ENCODE data around the gene ELF2. TPM values are rescaled to one million over a fixed set of nuclear protein-coding genes. Genes with fewer than 3 reads are reported as not detected.

Gene ELF2
- total RNA-seq, 1 donor = 52.2 TPM

DNA sequence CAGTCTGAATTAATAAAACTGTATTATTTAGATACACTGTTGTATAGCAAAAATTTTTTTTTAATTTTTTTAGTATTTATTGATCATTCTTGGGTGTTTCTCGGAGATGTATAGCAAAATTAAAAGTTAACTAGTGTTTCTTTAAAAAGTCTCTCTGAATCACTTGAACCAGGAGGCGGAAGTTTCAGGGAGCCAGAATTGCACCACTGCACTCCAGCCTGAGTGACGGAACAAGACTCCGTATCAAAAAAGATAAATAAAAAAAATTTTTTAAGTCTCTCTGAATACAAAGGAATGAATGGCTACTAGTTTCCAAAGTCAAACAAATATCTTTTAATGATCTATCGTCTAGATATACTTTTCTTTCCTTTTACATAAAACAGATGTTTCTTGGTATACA, 64.4 kb downstream of the ELF2 start:
- no peak overlapping the region for H3K4me3 ChIP-seq (ENCODE audit: low read depth, low read length)
- DNase-seq (ENCODE audit: low read depth) = no peak
- TF ChIP-seq, protein P1, sequence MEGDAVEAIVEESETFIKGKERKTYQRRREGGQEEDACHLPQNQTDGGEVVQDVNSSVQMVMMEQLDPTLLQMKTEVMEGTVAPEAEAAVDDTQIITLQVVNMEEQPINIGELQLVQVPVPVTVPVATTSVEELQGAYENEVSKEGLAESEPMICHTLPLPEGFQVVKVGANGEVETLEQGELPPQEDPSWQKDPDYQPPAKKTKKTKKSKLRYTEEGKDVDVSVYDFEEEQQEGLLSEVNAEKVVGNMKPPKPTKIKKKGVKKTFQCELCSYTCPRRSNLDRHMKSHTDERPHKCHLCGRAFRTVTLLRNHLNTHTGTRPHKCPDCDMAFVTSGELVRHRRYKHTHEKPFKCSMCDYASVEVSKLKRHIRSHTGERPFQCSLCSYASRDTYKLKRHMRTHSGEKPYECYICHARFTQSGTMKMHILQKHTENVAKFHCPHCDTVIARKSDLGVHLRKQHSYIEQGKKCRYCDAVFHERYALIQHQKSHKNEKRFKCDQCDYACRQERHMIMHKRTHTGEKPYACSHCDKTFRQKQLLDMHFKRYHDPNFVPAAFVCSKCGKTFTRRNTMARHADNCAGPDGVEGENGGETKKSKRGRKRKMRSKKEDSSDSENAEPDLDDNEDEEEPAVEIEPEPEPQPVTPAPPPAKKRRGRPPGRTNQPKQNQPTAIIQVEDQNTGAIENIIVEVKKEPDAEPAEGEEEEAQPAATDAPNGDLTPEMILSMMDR (IDR thresholded peaks at IDR 0.05; ENCODE audit: insufficient read depth, low read length) = no peak

- TF ChIP-seq, protein P1 (IDR thresholded peaks at IDR 0.05; ENCODE audit: insufficient read depth, low read length) = no peak
- no peak for DNase-seq (ENCODE audit: low read depth)
- no peak overlapping the region for H3K4me3 ChIP-seq (ENCODE audit: low read depth, low read length)
Measured at GRCh38 chr4:139108567-139109128, 68.4 kb downstream of the ELF2 start.

DNA sequence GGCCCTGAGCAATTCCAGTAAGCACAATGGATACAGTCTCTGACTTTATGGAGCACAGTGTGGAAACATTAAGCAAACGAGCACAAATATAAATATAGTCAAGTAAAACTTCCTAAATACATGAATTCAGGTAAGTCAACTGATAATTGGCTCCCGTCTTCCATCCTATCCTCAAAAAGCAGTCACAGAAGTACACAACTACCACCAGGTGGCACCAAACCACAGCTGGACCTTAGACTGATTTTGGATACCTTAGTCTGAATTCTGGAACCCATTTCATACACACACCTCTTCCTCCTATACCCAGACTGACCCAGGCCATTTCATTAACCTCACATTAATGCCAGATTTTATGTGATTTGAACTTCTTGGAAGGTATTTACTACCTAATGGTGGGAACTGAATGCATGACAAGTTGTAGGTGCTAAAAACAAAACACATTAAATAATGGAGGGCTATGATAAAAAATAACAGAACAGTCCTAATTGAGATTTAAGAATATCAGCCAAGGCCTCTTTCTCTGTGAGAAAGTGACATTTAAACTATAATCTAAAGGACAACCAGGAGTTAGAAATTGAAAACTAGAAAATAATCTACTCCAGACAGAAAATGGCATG, 77.5 kb downstream of the ELF2 start:
- H3K4me3 ChIP-seq (ENCODE audit: low read depth, low read length) = no peak overlapping the region
- TF ChIP-seq, protein P1 (IDR thresholded peaks at IDR 0.05; ENCODE audit: insufficient read depth, low read length) = peak; percentile 84
- peak; percentile 90 for DNase-seq (ENCODE audit: low read depth)

DNA sequence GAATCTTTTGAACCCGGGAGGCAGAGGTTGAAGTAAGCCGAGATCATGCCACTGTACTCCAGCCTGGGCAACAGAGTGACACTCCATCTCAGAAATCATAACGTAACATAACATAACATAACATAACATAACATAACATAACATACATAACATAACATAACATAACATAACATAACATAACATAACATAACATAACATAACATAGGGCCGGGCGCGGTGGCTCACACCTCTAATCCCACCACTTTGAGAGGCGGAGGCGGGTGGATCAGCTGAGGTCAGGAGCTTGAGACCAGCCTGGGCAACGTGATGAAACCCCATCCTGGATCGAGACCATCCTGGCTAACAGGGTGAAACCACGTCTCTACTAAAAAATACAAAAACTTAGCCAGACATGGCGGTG, 84.7 kb downstream of the ELF2 start:
- TF ChIP-seq, protein P1 (IDR thresholded peaks at IDR 0.05; ENCODE audit: insufficient read depth, low read length) = no peak
- no peak for DNase-seq (ENCODE audit: low read depth)
- no peak overlapping the region for H3K4me3 ChIP-seq (ENCODE audit: low read depth, low read length)

GRCh38 chr4:139085141-139085540, 91.9 kb downstream of the ELF2 start:
- H3K4me3 ChIP-seq (ENCODE audit: low read depth, low read length) = peak overlapping the region; percentile 95
- DNase-seq (ENCODE audit: low read depth) = peak; percentile 50
- TF ChIP-seq, protein P1 (IDR thresholded peaks at IDR 0.05; ENCODE audit: insufficient read depth, low read length) = peak; percentile 40

- TF ChIP-seq, protein P1 (IDR thresholded peaks at IDR 0.05; ENCODE audit: insufficient read depth, low read length) = no peak
- DNase-seq (ENCODE audit: low read depth) = no peak
- peak overlapping the region; percentile 95 for H3K4me3 ChIP-seq (ENCODE audit: low read depth, low read length)
Measured at GRCh38 chr4:139084804-139085093, 92.3 kb downstream of the ELF2 start.

Measured in fibroblast of the aortic adventitia (primary cell).